ENCODE measurements around the gene PICALM. TPM values are rescaled to one million over a fixed set of nuclear protein-coding genes. Genes with fewer than 3 reads are reported as not detected.
"Not testable (repeated sequence)": the region's sequence is repeated elsewhere in the genome, so short reads cannot be mapped to it uniquely, and the experiment has no call there.

PICALM gene
- polyA plus RNA-seq (ENCODE audit: insufficient read length in 4 of 4) = 100 to 1,000 TPM; 226 to 285 (median 254) TPM

- peak; percentile 87 to 98 (median 96) for DNase-seq (ENCODE audit: low read depth in 4 of 4, low spot score in 2 of 4)
These were observed at the start of gene PICALM for GRCh38 chr11:86068951-86069407. Gene PICALM (minus strand): TSS chr11:86069084. CDS start chr11:86068780, 304 bp downstream.

DNA sequence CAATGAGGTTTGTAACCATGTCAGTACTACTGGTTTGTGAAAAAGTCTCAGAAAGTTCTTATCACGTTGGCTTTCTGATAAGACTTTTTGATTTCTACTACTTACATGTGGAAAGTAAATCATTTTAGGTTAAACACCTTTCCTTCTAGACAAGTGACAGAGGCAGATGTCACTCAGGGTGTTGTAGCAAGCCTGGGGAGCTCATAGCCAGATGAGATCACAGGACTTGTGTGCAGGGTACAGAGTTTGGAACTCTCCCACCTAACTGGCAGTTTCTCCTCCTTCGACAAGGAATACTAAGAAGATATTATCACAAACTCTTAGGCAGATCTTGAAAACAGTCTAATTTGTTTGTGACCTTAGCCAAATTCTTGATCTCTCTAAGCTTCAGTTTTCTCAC, 49.4 kb upstream of the PICALM start:
- DNase-seq (ENCODE audit: low read depth in 4 of 4, low spot score in 2 of 4) = no peak

GRCh38 chr11:86117712-86118063, 48.8 kb upstream of the PICALM start:
- DNase-seq (ENCODE audit: low read depth in 4 of 4, low spot score in 2 of 4) = no peak

GRCh38 chr11:86117001-86117711, 48.3 kb upstream of the PICALM start:
- DNase-seq (ENCODE audit: low read depth in 4 of 4, low spot score in 2 of 4) = no peak

GRCh38 chr11:86116386-86116726, 47.5 kb upstream of the PICALM start:
- no peak for DNase-seq (ENCODE audit: low read depth in 4 of 4, low spot score in 2 of 4)

- no peak for DNase-seq (ENCODE audit: low read depth in 4 of 4, low spot score in 2 of 4)
These were observed 46.9 kb upstream of the PICALM start for GRCh38 chr11:86115542-86116385.

GRCh38 chr11:86108890-86109638, 40.2 kb upstream of the PICALM start:
- no peak for DNase-seq (ENCODE audit: low read depth in 4 of 4, low spot score in 2 of 4)

GRCh38 chr11:86108191-86108590, 39.3 kb upstream of the PICALM start:
- no peak for DNase-seq (ENCODE audit: low read depth in 4 of 4, low spot score in 2 of 4)

- no peak for DNase-seq (ENCODE audit: low read depth in 4 of 4, low spot score in 2 of 4)
These were observed 38.0 kb upstream of the PICALM start for GRCh38 chr11:86106916-86107315.

- not testable (repeated sequence) for DNase-seq (ENCODE audit: low read depth in 4 of 4, low spot score in 2 of 4)
These were observed 37.1 kb upstream of the PICALM start for GRCh38 chr11:86106031-86106430.

GRCh38 chr11:86105601-86106000, 36.7 kb upstream of the PICALM start:
- not testable (repeated sequence) for DNase-seq (ENCODE audit: low read depth in 4 of 4, low spot score in 2 of 4)

GRCh38 chr11:86103808-86104207, 34.9 kb upstream of the PICALM start:
- no peak for DNase-seq (ENCODE audit: low read depth in 4 of 4, low spot score in 2 of 4)

DNA sequence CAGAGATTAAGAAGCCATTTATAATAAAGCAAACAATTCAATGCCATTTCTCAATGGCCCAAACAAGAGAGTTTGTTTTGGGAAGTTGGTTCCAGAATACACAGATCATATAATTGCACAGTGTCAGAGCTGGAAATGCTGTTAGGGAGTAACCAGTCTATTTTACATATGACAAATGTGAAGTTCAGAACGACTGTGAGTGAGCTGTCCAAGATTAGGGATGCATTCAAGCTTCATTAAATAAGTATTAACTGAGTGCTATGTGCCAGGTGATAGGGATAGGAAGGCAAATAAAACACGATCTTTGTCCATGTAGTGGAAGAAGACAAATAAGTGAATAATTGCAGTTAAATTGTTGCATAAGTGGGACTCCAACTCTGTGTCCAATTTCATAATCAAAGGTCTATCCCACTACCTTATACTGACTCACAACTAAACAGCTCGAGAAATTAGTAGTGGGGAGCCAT, 33.1 kb upstream of the PICALM start:
- DNase-seq (ENCODE audit: low read depth in 4 of 4, low spot score in 2 of 4) = no peak

GRCh38 chr11:86101493-86101892, 32.6 kb upstream of the PICALM start:
- DNase-seq (ENCODE audit: low read depth in 4 of 4, low spot score in 2 of 4) = no peak

DNA sequence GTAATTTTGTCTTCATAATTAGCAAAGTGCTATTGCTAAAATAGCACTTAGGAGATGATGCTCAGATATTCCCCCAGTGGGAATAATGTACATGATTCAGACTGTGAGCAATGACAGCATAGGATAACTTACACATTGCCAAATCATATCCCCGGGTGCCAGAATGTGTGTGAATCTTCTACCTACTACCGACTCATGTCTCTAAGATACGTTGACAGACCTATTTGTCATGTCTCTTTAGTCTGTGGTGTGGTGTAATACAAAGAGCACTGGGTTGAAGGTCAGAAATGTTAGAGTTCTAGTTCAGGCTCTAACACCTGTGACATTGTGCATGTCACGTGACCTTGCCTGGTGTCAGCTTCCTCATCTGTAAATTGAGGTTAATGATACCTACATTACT, 31.0 kb upstream of the PICALM start:
- DNase-seq (ENCODE audit: low read depth in 4 of 4, low spot score in 2 of 4) = no peak

DNA sequence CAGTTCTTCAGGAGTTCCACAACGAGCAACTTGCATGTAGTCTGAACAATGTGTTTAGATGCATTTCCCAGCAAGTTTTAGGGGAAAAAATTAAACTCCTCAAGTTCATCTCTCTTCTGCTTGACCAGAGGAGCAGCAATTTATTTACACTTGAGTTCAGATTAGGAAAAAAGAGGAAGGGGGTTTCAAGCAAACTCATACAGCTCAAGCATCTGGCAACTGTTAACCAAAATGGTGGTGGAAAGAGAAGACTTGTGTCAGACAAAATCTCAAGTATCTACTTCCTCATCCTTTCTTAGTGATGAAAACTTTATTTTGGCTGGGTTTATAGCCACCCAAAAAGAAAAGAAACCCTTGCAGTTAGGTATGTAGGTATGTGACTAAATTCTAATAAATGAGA, 29.1 kb upstream of the PICALM start:
- DNase-seq (ENCODE audit: low read depth in 4 of 4, low spot score in 2 of 4) = no peak

- DNase-seq (ENCODE audit: low read depth in 4 of 4, low spot score in 2 of 4) = no peak
These were observed 22.7 kb upstream of the PICALM start for GRCh38 chr11:86091566-86091965.

GRCh38 chr11:86091086-86091485, 22.2 kb upstream of the PICALM start:
- no peak for DNase-seq (ENCODE audit: low read depth in 4 of 4, low spot score in 2 of 4)

- no peak for DNase-seq (ENCODE audit: low read depth in 4 of 4, low spot score in 2 of 4)
These were observed 20.8 kb upstream of the PICALM start for GRCh38 chr11:86089659-86090058.

- DNase-seq (ENCODE audit: low read depth in 4 of 4, low spot score in 2 of 4) = not testable (repeated sequence)
These were observed 18.8 kb upstream of the PICALM start for GRCh38 chr11:86087688-86088087.

- DNase-seq (ENCODE audit: low read depth in 4 of 4, low spot score in 2 of 4) = no peak
These were observed 18.4 kb upstream of the PICALM start for GRCh38 chr11:86087256-86087655.

Data from left renal cortex interstitium (tissue), 4 donors.